ENCODE data around the gene KCTD6.

DNA sequence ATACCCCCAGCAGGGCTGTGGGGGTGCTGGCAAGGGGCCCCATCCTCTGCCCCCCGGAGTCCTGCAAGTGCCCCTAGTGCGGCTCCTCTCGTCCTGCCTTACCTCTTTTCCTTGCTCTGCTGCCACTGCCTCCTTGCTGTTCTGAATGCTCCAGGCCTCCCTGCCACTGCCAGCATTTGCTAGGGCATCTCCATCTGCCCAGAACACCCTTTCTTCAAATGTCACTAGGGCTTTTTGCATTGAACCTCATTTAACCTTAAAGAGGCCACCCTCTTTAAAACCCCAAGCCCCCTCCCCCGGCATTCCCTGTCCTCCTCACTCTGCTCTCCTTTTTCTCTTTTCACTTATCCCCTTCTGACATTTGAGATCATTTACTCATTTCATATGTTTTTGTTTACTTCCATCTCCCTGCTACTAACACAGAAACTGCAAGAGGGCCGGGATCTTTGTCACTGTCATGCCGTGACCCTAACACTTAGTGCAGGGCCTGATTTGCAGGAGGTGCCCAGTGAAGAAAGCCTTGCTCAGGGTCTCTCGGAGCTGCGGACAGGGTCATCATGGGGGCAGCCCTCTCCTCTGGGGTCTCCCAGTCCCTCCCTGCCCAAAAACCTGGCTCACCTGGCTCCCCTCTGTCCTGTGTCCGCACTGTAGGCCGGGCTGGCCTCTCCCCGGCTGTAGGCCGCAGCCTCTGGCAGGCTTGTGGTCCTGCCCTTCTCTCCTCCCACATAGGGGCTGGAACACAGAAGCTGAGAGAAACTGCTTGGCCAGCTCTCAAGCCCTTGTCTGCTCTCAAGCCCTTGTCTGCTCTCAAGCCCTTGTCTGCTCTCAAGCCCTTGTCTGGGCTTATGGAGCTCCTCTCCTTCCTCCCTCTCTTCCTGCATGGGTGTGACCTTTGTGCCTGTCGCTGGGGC is 44.9 kb downstream of the KCTD6 start, which contains the start of gene ACOX2:
- TF ChIP-seq, protein P1, sequence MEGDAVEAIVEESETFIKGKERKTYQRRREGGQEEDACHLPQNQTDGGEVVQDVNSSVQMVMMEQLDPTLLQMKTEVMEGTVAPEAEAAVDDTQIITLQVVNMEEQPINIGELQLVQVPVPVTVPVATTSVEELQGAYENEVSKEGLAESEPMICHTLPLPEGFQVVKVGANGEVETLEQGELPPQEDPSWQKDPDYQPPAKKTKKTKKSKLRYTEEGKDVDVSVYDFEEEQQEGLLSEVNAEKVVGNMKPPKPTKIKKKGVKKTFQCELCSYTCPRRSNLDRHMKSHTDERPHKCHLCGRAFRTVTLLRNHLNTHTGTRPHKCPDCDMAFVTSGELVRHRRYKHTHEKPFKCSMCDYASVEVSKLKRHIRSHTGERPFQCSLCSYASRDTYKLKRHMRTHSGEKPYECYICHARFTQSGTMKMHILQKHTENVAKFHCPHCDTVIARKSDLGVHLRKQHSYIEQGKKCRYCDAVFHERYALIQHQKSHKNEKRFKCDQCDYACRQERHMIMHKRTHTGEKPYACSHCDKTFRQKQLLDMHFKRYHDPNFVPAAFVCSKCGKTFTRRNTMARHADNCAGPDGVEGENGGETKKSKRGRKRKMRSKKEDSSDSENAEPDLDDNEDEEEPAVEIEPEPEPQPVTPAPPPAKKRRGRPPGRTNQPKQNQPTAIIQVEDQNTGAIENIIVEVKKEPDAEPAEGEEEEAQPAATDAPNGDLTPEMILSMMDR (conservative IDR thresholded peaks at IDR 0.05; ENCODE audit: low read depth, low read length): no peak
- TF ChIP-seq SMC3 (IDR thresholded peaks at IDR 0.05; ENCODE audit: low read depth, low read length) (no peak), MXI1 (IDR thresholded peaks at IDR 0.05; ENCODE audit: borderline replicate concordance, low read depth, low read length) (no peak), POLR2A (IDR thresholded peaks at IDR 0.05; ENCODE audit: low read depth, low read length) (no peak), NFE2L2 (IDR thresholded peaks at IDR 0.05; ENCODE audit: low read depth, low read length) (no peak), MAZ (IDR thresholded peaks at IDR 0.05; ENCODE audit: borderline replicate concordance, low read depth, low read length) (no peak), RAD21 (IDR thresholded peaks at IDR 0.05; ENCODE audit: low read length) (no peak), MAFK (IDR thresholded peaks at IDR 0.05; ENCODE audit: low read depth, low read length) (no peak)
- TF ChIP-seq, protein P2, sequence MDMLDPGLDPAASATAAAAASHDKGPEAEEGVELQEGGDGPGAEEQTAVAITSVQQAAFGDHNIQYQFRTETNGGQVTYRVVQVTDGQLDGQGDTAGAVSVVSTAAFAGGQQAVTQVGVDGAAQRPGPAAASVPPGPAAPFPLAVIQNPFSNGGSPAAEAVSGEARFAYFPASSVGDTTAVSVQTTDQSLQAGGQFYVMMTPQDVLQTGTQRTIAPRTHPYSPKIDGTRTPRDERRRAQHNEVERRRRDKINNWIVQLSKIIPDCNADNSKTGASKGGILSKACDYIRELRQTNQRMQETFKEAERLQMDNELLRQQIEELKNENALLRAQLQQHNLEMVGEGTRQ (IDR thresholded peaks at IDR 0.05; ENCODE audit: low read depth, low read length): no peak

Data from IMR-90 (cell line).